Adrenal gland (tissue), 12 donors: Measurements from ENCODE around the gene PDE3A. TPM values are rescaled to one million over a fixed set of nuclear protein-coding genes. Genes with fewer than 3 reads are reported as not detected.

Experiments used
- DNase-seq, 7 donors: peaks; one replicate each; pipeline ENCODE4 v3.0.0-alpha.2; 2019 to 2020
- H3K27ac ChIP-seq, 5 donors: fragments of 200-600 bp; sonication (generic) in 4 of 5; 1 replicate in 3 of 5; 2 replicates in 2 of 5; pipeline versions ENCODE4 v1.5.1 to v1.8.0; 2016 to 2020; ENCODE audit warnings: mild to moderate bottlenecking in 1 of 5
- H3K27me3 ChIP-seq: fragments of 200-600 bp; 2 replicates; pipeline ENCODE4 v1.8.0; 2021
- H3K36me3 ChIP-seq, 2 donors: fragments of 200-600 bp; replicated peaks in 1 of 2; 1 replicate in 1 of 2; 2 replicates in 1 of 2; pipeline versions ENCODE4 v1.5.1 to v1.8.0; 2018 to 2022
- H3K4me1 ChIP-seq, 2 donors: fragments of 200-600 bp; replicated peaks in 1 of 2; 1 replicate in 1 of 2; 2 replicates in 1 of 2; pipeline versions ENCODE4 v1.5.1 to v1.8.0; 2018 to 2021
- H3K4me3 ChIP-seq, 4 donors: fragments of 200-600 bp; sonication (generic) in 3 of 4; one replicate each; pipeline ENCODE4 v1.5.1; 2016 to 2018
- H3K9me3 ChIP-seq, 3 donors: fragments of 200-600 bp; sonication (generic) in 1 of 3; replicated peaks in 1 of 3; 1 replicate in 2 of 3; 2 replicates in 1 of 3; pipeline versions ENCODE4 v1.5.1 to v1.8.0; 2016 to 2021
- POLR2A ChIP-seq, 2 donors: fragments of 450-650 bp; IDR thresholded peaks; one replicate each; pipeline ENCODE4 v1.6.1; 2017; ENCODE audit warnings: antibody characterized with exemption in 2 of 2, mild to moderate bottlenecking in 2 of 2, moderate library complexity in 1 of 2
- WGBS, 4 donors: extraction: QIAGEN DNeasy Blood & Tissue Kit in 2 of 4; methylation state at CpG; one replicate each; pipeline versions ENCODE4 v1.1.5 to v1.1.7; 2013 to 2017; 5-methylcytosine and 5-hydroxymethylcytosine counted together
- intact Hi-C, 2 donors: fragments of 100-400 bp; cut with DNase I; formaldehyde crosslinking; loops; one replicate each; pipeline versions ENCODE4 v1.14.1 to v1.15.0; 2022 to 2023
- polyA plus RNA-seq, 3 donors: library from polyadenylated mRNA; stranded (reverse); fragments of 200-250 nt in 2 of 3; fragments of 350-450 nt in 1 of 3; fragmentation: Illumina TruSeq in 1 of 3; extraction: RNeasy Lipid Tissue Mini Kit (QIAGEN cat#74804) in 1 of 3; gene quantifications; one replicate each; pipeline ENCODE4 v1.2.3, GENCODE V29; 2013 to 2014
- total RNA-seq, 9 donors: library from RNA; depleted of rRNA in 4 of 9; stranded (reverse); fragments of >200 nt in 4 of 9; fragments of 120-200 nt in 1 of 9; fragmentation: NEBNext Ultra II Directional in 1 of 9; extraction: Animal tissue kit (Norgen Biotek cat#: 25700) in 1 of 9; gene quantifications; one replicate each; pipeline versions ENCODE4 v1.1.0 to v1.2.4, GENCODE V29; 2013 to 2023
- TF ChIP-seq, protein P1 (sequence below), 6 experiments: fragments of 450-650 bp in 4 of 6; fragments of 200-600 bp in 2 of 6; sonication (generic) in 1 of 6; IDR thresholded peaks; 1 replicate in 5 of 6; 2 replicates in 1 of 6; pipeline versions ENCODE4 v1.5.1 to v1.8.0; 2016 to 2021; ENCODE audit warnings: antibody characterized with exemption in 6 of 6, mild to moderate bottlenecking in 2 of 6, moderate library complexity in 1 of 6
- donor health status: healthy with polysubstance abuse.
- donor health status: Bipolar disorder and iron deficiency.
- donor health status: DM: yes; HTN: yes; CAD: no.
- donor health status: DM: no; HTN: no; CAD: no.
- donor health status: DM: no; HTN: no; CAD: no.
- donor health status: DM: yes; HTN: yes; CAD: no.

PDE3A gene
- total and polyA plus RNA-seq, 12 donors, result 0.61 to 4.6 (median 1.4) TPM

DNA sequence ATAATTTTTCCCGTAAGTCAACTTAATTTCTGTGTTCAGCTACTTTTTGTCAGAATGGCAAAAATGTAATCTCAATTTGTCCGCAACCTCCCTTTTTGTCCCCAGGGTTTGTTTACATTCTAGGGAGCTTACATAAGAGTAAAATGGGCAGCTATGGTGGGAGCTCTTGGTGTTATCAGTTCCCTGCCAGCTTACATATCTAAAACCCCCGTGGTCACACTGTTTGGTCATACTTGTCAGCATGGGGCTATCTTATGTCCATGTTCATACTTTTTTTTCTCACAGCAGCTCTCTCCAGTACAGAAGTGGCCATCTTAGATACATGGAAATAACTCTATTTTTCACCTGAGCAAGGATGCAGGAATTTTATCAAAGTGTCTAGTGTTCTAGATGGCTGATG lies 343.5 kb downstream of the PDE3A start:
- Histone ChIP-seq H3K27me3 (no peaks in the 10 kb centered on the region), H3K4me1 (no peaks in the 10 kb centered on the region), H3K36me3 (no peaks in the 10 kb centered on the region), H3K27ac (no peak overlapping the region), H3K4me3 (no peak overlapping the region), H3K9me3 (no peaks in the 10 kb centered on the region)
- no peak for DNase-seq
- TF ChIP-seq POLR2A (IDR thresholded peaks at IDR 0.05), result no peak
- TF ChIP-seq, protein P1, sequence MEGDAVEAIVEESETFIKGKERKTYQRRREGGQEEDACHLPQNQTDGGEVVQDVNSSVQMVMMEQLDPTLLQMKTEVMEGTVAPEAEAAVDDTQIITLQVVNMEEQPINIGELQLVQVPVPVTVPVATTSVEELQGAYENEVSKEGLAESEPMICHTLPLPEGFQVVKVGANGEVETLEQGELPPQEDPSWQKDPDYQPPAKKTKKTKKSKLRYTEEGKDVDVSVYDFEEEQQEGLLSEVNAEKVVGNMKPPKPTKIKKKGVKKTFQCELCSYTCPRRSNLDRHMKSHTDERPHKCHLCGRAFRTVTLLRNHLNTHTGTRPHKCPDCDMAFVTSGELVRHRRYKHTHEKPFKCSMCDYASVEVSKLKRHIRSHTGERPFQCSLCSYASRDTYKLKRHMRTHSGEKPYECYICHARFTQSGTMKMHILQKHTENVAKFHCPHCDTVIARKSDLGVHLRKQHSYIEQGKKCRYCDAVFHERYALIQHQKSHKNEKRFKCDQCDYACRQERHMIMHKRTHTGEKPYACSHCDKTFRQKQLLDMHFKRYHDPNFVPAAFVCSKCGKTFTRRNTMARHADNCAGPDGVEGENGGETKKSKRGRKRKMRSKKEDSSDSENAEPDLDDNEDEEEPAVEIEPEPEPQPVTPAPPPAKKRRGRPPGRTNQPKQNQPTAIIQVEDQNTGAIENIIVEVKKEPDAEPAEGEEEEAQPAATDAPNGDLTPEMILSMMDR (IDR thresholded peaks at IDR 0.05), result no peak
- WGBS, 4 donors, result 57 to 82% (median 68%) methylated on average over 3 of the region's 3 CpGs
- intact Hi-C loops, result no loop called here

DNA sequence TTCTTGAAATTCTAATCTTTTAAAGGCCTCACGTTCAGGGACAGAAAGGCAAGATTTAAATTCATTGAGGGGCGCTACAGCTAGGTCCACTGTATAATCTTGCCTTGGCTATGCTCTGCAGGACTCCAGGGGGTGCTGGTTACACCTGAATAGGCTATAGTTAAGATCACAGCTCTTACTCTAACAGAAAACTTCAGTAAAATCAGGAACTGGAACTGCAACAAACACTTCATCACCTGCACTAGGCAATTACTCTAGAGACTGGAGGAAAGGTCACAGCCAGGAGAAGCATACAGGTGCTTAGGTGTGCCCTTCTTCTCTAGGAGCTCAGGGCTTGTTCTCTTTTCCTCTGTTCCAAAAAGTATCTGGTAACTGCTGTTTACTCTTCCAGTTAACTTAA lies 347.7 kb downstream of the PDE3A start:
- TF ChIP-seq POLR2A (IDR thresholded peaks at IDR 0.05), result no peak
- TF ChIP-seq, protein P1 (IDR thresholded peaks at IDR 0.05), result no peak
- DNase-seq, result no peak
- H3K9me3 ChIP-seq, result no peaks in the 10 kb centered on the region
- H3K4me3 ChIP-seq, result no peak overlapping the region
- H3K36me3 ChIP-seq, result no peaks in the 10 kb centered on the region
- intact Hi-C loops, result no loop called here
- no peak overlapping the region for H3K27ac ChIP-seq
- 43 to 66% (median 49%) methylated on average over 2 of the region's 2 CpGs for WGBS, 4 donors
- no peaks in the 10 kb centered on the region for H3K4me1 ChIP-seq
- H3K27me3 ChIP-seq, result no peaks in the 10 kb centered on the region

DNA sequence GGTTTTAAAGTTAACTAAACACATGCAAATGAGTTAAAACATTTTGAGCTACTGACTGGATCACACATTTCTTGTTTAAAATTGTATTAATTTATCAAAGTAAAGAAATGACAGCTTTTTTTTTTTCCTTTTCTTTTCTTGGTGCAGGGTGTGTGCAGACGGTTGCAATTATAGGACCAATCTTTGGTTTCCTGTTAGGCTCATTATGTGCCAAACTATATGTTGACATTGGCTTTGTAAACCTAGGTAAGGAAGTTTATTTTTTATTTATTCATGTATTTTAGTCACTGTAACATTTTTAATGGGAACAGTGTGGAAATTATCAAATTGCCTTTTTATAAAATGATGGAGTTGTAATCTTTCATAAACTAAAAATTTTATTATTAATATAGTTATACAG lies 348.6 kb downstream of the PDE3A start:
- intact Hi-C loops, result no loop called here
- 50 to 80% (median 68%) methylated on average over 1 of the region's 1 CpG for WGBS, 4 donors
- H3K9me3 ChIP-seq, result no peaks in the 10 kb centered on the region
- H3K27me3 ChIP-seq, result no peaks in the 10 kb centered on the region
- DNase-seq, result no peak
- H3K36me3 ChIP-seq, result no peaks in the 10 kb centered on the region
- no peak for TF ChIP-seq POLR2A (IDR thresholded peaks at IDR 0.05)
- TF ChIP-seq, protein P1 (IDR thresholded peaks at IDR 0.05), result no peak
- H3K27ac ChIP-seq, result no peak overlapping the region
- H3K4me3 ChIP-seq, result no peak overlapping the region
- H3K4me1 ChIP-seq, result no peaks in the 10 kb centered on the region

DNA sequence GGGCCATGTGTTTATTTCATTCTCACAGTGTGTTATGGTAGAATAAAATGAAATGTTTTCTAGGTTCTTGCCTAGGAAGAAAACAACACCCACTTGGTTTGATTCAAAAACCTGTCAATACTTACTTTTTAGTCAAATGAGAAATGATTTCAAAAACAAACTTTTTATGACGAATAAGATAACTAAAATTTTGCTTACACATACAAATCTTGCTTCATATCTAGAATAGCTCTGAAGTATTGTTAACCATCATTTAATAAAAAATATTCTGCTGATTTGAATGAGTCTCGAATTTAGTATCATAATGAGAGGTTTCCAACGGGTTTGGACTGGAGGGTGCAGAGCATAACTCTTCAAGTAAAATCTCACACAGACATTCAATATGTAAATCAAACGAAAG lies 350.0 kb downstream of the PDE3A start:
- Histone ChIP-seq H3K4me1 (no peaks in the 10 kb centered on the region), H3K36me3 (no peaks in the 10 kb centered on the region), H3K4me3 (no peak overlapping the region), H3K27me3 (no peaks in the 10 kb centered on the region), H3K9me3 (no peaks in the 10 kb centered on the region), H3K27ac (no peak overlapping the region)
- intact Hi-C loops, result no loop called here
- DNase-seq, result no peak
- TF ChIP-seq, protein P1 (IDR thresholded peaks at IDR 0.05), result no peak
- TF ChIP-seq POLR2A (IDR thresholded peaks at IDR 0.05), result no peak
- WGBS, 4 donors, result 65 to 78% (median 67%) methylated on average over 4 of the region's 4 CpGs
